SHP77 (cell line): ENCODE measurements around the gene NOL9.
"Not testable (repeated sequence)": the region's sequence is repeated elsewhere in the genome, so short reads cannot be mapped to it uniquely, and the experiment has no call there.

Experiments
- DNase-seq, 2 experiments: peaks; one replicate each; lab custom pipeline; 2025; lab: John Stamatoyannopoulos, UW

Gene NOL9

DNA sequence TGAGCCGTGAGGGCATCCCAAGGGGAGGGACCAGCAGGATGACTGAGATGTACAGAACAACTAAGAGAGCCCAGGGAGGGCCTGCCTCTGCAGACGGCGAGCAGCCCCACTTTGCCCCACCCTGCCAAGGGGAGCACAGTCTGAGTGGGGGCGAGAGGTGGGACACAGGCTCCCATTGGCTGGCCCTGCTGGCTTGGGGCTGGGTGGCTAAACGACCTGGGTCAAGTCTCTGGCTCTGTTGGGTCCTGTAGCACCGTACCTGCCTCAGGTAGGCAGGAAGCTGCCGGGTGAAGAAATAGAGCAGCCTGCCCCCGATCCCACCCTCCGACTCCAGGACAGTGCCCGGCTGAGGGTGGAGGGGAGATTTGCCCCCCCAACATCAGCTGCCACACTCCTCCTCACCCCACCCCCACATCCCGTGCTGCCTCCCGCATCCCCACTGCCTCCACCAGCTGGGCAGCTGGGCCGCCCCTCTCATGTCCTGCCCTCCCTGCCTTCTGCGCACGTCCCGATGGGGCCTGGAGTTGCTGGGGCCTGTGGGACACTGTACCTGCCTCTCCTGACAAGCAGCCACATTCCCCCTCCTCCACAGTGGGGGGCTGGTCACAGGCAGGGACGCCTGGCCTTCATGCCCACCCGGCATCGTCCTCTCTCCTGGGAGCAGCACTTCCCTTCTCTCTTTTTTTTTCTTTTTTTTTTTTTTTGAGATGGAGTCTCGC, 50.3 kb downstream of the NOL9 start:
- DNase-seq: no peak

DNA sequence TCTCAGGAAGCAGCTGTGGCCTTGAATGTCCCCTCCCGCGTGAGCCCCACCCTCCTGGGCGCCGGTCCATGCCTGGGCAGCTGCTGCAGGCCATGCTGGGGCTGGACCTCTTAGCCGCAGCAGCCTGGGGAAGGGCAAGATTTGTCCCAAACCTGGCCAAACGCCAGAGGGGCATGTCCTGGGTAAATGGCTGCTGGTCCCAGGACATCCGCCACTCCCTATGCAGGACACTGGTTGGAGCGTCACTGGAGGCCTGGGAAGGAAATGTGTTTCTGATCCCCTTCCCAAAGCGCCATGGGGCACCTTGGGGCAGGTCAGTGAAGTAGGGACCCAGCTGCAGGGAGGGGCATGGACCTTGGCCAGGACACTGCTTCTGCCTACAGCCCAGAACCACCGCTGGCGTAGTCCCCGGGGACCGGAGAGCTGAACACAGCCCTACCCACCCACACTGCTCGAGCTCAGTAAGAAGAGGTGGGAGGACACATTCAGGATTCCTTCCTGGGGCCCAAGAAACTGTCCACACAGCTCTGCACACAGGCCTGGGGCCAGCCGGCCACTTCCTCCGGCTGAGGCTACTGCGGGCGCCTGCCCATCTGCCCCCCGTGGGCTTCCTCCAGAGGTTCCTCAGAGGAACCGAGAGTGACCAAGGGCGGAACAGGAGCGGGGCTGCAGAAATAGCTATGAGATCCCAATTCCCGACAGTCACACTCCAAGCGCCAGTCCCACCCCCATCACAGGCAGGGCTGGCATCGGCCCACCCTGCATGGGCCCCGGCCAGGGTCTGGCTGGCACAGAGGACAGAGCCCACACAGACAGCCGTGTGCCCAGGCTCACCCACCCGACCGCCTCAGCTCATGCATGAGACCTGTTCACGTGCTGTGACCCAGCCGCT, 52.1 kb downstream of the NOL9 start:
- DNase-seq: no peak

DNA sequence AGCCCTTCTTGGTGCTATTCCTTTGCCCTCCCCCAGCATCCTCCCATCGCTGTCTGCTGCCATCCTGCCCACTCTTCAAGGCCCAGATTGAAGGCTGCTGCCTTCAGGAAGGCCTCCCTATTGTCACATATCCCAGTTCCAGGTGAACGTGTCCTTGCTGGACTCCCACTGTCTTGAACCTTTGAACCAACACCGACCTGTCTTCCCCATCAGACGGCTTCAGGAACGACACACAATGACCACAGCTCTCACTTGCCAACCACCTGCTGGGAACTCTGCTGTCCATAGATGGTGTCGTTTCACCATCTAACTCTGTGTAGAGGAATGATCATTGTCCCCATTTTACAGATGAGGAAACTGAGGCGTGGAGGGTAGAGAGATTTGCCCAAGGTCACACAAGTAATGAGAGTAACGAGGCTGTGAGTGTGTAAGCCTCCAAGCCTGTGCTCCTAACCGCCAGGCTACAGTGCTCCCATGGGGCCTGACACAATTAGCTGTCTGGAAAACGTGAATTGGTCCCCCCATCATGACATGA, 53.0 kb downstream of the NOL9 start:
- no peak for DNase-seq

DNA sequence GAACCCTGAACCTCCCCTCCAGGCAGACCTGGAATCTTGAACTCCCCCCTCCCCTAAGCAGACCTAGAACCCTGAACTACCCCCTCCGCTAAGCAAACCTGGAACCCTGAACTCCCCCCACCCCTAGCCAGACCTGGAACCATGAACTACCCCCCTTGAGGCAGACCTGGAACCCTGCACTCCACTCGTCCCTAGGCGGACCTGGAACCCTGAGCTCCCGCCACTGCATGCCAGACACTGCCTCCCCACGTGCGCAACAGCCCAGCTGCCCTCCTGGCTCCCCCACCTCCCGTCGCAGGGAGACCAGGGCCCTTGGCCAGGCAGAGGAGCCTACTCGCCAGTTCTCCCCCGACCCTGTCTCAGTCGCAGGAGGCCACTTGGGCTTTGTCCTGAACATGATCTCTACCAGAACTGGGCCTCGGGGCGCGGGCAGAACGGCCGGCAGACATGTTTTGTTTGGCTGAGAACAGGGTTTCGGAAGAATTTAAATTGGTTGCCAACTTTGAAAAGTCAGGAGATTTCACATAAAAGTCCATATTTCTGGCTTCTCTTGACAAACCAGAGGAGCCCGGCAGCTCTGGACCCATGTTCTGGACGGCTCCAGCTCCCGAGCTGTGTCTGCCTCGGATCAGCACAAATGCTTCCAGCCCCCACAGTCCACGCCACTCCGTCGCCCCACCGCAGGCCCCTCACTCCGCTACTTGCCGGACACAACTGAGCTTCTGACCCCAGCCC, 53.6 kb downstream of the NOL9 start:
- DNase-seq: no peak

DNA sequence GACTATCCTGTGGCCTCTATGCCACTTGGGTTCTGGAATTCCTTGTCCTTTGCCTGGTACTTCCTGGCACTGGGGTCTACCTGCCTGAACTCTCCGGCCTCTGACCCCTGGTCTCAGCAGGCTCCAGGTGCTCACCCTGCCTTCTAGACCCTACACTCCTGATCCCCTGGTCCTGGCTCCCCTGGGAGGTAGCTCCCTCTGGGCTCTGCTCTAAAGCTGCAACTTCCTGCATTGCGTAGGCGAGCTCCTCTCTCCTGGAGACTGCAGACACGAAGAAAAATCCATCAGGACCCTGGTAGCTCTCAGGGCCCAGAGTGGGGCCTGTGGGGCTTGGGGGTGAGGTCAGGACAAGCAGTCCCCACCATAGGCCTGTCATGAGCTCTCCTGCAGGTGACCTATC, 55.0 kb downstream of the NOL9 start:
- no peak for DNase-seq

DNA sequence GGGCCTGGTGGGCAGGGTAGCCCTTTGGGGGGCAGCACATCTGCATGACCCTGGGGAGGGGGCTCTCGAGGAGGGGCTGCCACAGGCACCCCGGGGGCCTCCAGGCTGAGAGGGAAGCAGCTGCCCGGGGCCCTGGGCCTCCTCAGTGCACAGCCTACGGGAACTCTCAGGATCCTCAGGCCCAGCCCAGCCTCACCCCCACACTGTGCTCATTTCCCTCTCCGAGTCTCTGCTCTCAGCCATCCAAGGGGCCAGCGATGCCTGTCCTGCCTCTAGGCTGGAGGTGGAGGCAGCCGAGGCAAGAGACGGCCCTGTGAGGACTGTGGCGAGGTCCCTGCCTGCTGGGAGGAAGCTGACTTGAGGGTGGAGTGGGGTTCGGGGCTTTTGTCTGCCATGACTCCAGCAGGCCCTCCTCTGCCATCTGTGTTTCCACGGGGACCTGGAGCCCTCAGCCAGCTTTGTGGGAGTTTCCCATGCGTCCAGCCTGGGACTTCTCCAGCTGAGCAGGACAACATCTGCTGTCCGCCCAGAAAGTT, 55.7 kb downstream of the NOL9 start:
- no peak for DNase-seq

DNA sequence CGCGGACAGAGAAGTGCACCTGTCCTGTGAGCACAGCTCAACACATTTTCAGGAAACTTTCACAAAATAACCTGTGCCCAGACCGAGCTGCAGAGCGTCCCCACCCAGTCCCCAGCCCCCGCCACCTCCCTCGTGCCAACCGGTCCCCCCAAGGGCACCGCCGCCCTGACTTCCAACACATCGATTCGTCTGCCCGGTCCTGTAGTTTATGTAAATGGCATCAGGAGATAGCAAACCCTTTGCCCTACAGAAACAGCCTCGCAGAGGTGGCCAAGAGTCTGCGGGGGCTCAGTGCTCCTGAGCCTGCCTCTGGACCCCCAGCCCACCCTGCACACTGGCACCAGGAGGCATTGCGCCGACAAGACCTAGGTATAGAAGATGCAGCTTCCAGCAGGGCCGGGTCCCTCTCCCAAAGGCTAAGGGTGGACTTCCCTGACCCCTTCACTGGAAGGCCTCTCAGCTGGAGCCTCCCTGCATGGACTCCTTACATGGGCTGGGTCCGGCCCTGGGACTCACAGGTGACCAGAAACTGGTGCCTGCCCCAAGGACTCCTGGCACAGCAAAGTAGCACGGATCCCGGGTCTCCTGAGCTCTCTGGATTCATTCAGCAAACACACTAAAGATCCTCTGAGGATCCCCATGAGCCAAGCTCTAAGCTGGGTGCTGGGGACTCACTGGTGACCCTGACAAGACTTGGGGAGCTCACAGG, 56.3 kb downstream of the NOL9 start:
- DNase-seq: no peak

DNA sequence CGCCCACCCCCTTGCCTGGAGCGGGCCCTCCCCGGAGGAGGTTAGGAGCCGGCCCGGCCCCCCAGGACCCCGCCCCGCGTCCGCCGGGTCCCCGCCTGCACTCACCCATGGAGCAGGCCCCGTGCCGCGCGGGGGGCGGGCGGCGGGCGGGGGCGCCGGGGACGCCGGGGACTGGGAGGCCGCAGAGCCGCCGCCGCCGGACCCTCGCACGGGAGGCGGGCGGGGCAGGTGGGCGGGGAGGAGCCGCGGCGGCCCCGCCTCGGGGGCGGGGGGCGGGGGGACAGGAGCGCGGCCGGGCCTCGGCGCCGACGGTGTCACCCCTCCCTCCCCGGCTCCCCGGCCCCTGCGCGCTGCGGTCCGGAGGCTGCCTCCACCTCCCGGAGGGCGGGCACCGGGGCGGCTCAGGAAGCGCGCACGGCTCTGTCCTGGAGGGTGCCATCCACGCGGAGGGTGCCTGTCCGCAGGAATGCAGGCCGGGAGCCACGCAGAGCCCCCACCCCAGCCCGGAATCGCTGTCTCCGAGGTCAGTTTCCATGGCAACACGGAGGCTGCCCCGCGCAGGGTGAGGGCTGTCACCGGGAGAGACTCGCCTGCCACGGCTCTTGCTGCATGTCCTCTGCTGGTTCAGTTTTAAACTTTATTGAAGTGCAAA, 57.0 kb downstream of the NOL9 start:
- DNase-seq: no peak

DNA sequence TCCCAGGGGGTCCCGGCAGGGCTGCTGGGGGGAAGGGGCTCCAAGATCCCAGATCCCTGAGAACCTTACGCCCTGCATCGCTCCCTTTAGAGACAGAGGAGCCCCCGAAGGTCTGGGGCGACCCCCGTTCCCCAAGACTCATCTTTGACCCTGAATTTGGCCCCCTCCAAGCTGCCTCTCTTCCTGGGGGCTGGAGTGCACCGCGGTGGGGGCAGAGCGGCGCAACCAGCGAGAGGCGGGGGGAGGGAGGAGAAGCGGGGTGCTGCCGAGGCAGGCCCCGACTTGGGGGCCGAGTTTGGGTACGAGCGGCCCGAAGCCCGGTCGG, 57.5 kb downstream of the NOL9 start:
- no peak for DNase-seq

DNA sequence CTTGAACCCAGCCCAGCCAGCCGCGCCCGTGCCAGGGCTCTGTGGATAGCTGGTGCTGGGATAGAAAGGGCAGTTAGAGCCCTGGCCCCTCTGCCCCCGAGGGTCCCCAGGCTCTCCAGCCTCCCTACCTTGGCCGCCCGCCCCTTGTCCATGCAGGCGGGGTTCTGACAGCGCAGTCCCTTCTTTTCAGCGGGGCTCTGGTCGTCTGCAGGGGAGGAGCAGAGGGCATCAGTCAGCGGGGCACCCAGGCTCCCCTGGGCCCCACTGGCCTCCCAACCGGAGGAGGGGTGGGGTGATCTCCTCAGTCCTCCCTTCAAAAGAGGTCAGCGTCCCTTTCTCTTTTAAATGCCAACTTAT, 58.0 kb downstream of the NOL9 start:
- no peak for DNase-seq

DNA sequence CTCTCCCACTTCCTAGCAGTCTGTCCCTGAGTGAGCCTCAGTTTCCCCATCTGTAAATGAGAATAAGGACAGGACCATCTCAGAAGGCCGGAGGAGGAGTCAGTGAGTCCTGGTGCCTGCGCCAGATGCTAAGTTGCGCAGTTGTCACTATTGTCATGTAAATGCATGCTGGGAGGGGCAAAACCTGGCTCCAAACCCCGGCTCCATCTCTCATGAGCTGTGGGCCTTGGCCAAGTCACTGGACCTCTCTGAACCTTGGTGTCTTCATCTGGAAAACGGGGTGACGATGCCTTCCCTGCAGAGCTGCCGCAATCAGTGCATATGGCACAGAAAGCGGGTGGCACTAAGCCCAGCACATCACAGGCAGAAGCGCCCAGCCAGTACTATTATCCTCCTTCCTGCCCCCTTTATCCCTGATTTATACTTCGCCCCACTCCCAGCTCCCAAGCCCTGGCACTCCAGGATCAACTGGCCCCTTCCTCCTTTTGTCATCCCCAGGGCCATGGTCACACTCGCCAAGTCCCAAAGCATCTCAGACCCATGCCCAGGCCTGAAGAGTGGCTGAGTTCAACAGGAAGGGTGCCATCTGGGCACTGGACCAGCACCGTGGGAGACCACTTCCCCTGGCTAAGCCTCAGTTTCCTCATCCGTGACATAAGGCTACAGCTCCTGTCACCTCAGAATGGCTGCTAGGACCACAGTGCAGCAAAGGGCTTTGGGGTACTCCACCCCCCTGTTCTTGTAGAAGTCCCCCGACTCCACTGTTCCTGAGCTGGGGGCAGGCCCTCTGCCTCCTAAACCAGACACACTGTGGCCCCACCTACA, 58.6 kb downstream of the NOL9 start:
- no peak for DNase-seq

DNA sequence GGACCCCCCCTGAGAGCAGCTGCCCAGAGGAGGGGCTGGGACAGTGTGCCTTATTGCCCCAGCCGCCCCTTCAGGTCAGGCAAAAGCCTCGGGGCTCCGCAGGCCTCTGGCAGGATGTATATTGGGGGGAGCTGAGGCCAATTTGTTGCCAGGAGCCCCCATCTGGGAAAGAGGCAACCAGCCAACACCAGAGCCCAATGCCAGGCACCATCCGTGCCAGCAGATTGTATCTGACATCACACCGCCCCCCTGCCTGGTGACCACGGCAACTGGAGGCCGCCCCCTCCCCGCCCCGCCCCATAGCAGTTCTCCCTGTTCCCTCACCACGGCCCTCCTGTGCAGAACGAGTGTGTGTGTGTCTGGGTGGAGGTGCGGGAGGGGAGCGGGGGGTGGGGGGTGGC, 59.3 kb downstream of the NOL9 start:
- no peak for DNase-seq

DNA sequence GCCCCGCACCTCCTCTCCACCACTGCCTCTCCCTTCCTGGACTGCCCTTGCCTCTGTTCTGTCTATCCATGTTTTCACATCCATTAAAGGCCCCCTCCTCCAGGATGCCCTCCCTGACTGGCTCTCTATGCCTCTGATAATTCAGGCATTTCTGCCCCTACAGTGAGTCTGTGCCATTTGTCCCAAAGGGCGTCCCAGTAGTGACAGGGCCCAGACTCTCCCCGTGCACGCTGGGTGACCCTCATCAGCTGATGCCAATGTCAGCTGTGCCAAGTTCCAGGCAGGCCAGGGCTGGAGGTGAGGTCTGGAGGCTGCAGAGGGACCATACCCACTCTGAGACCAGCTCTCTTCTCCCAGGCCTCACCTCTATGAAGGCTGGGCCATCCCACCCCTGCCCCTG, 59.7 kb downstream of the NOL9 start:
- DNase-seq: no peak

DNA sequence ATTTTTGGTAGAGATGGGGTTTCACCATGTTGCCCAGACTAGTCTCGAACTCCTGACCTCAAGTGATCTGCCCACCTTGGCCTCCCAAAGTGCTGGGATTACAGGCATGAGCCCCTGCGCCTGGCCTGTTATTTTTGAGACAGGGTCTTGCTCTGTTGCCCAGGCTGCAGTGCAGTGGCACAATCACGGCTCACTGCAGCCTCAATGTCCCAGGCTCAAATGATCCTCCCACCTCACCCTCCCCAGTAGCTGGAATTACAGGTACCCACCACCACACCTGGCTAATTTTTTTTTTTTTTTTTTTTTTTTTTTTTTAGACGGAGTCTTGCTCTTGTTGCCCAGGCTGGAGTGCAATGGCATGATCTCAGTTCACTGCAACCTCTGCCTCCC, 60.5 kb downstream of the NOL9 start:
- not testable (repeated sequence) for DNase-seq

DNA sequence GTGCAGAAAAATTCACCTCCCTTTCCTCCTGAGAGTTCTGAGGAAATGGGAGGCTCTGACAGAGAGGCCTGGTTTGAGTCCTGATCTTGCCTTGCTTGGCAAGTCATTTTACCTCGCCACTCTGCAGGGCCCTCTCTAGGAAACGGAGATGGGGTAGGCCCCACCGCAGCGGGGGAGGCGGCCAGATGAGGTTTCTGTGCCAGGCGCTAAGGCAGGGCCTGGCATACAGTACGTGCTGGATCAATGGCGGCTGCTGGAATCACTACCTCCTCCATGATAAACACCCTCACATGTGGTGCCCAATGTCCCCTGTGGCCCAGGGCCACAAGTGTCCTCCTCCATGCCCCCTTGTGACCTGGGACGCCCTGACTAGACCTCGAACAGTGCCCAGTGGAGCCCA, 62.3 kb downstream of the NOL9 start:
- no peak for DNase-seq

DNA sequence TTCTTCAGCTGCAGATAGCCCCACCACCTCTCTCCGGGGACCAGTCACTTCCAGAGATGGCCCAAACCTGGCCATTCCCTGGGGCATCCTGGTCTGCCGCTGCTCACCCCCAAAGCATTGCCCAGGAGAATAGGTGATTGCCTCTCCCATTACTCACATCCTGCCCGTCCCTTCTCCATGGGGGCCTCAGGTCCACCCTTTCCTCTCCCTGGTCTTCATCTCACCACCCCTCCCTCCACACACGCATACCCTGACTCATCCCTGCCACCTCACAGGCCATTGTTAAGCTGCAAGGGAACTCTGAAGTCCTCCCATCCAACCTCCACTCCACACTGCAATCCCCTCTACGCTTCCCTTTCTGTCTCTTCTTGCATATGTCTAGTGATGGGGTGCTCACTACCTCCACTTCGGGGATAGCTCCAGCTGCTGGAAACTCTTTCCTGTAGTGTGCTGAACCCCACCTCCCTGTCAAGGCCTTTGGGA, 62.8 kb downstream of the NOL9 start, which contains the start of gene PLEKHG5:
Gene PLEKHG5 (minus strand): TSS at position 188 of the 483 bp plus-strand sequence. CDS start 14,096 bp downstream, outside the sequence.
- no peak for DNase-seq

DNA sequence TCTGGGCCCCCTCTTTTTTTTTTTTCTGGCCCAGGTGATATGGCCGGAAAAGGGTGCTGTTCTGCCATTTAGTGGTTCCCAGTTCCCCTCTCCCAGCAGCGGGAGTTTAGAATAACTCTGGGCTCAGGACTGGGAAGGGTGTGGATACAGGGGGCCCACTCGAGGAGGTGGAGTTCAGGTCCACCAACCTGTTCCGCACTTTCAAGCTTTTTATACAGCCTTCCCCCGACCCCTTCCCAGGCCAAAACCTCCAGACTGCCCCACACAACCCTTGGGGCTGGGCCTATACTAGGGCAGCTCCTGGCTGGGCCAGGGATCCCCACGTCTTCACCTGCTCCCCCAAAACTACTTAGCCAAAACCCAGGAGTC, 63.2 kb downstream of the NOL9 start:
- no peak for DNase-seq

DNA sequence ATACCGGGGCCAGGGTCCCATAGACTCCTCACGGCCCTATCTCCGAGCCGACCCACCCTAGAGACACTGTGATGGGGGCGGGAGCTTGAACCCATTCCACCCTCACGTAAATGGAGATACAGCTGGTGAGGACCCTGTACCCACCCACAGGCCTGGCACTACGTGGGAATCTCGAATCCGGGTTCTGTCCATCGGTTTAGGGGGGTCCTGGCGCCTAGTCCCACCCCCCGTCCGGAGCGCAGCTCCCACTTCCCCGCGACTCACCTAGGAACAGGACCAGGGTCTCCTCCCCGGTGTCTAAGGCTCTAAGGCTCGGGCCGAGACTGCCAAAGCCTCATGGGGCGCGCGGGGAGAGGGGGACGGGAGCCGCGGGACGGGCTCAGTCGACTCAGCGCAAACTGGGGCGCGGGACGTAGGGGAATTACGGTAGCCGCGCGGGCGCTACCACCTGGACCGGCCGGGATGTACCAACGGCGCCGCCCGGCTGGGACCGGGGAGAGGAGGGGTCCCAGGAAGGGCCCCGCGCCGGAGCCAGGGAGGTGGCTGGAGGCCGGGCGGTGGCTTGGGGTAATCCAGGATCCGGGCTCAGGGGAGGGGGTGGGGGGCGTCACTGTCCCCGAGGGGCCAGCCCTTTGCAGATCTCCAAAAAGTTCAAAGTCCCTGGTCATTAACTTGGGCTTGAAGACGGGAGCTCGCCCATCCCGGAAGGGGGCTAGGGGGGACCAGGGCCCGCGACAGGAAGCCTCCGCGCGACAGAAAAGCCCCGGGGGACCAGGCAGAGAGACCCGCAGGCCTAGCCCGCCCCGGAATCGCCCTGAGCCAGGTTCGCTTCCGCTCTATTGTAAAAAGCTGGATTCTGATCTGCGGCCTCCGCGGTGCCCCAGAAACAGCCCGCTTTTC, 63.9 kb downstream of the NOL9 start:
- DNase-seq: peak in 1 of 2 experiments; percentile 48

DNA sequence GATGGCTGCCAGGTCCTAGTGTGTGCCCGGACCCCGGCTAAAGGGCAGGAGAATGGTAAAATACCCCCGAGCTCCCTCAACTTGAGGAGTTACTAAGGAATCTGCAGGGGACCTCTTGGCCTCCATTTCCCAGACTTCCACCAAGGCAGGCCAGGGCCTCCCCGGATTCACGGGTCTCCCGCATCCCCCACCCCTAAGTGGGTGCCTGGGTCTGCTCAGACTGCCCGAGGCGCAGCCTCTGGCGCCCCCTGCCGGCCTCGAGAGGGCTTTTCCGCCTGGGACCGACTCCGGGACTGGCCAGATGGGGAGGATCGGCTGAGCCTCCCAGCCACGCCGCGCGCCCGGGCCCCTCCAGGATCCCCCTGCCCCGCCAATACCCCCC, 64.5 kb downstream of the NOL9 start:
- DNase-seq: peak; percentile 42 to 73
